ENCODE results near the gene DNASE1. TPM values are rescaled to one million over a fixed set of nuclear protein-coding genes. Genes with fewer than 3 reads are reported as not detected.

The DNASE1 gene
- total and polyA plus RNA-seq, 12 donors = 3.3 to 15.9 (median 7.4) TPM

GRCh38 chr16:3611146-3611975 is 43.1 kb upstream of the DNASE1 start, which contains the start of gene SLX4:
SLX4 (minus strand) TSS chr16:3611606; CDS start chr16:3608964, 2,642 bp downstream.
- Histone ChIP-seq H3K27ac (peak within 1 kb of the TSS; percentile 31 to 96 (median 90)), H3K4me3 (peak within 1 kb of the TSS; percentile 75 to 100 (median 94)), H3K27me3 (no peaks in the 10 kb centered on the region), H3K9me3 (no peaks in the 10 kb centered on the region), H3K36me3 (peaks cover 0 to 23% (median 0%) of the 10 kb centered on the region in 9 donors), H3K4me1 (peaks cover 0 to 34% (median 24%) of the 10 kb centered on the region in 9 donors)
- WGBS, 2 donors = 0% methylated on average over 74 to 86 of the region's 86 CpGs
- TF ChIP-seq CTCF (IDR thresholded peaks at IDR 0.05) = peak in 2 of 9 donors; percentile 5 to 17
- DNase-seq (peak; percentile 85 to 94), ATAC-seq (peak; percentile 92 to 98 (median 96))
- intact Hi-C loops (cut with DNase I) = no loop called here

GRCh38 chr16:3612510-3613466 is 41.7 kb upstream of the DNASE1 start:
- H3K27ac ChIP-seq = peak overlapping the region in 4 of 10 donors; percentile 90 to 96 (median 93)
- peak overlapping the region; percentile 75 to 100 (median 94) for H3K4me3 ChIP-seq
- H3K27me3 ChIP-seq = no peaks in the 10 kb centered on the region
- H3K4me1 ChIP-seq = peaks cover 0 to 34% (median 24%) of the 10 kb centered on the region in 9 donors
- TF ChIP-seq CTCF (IDR thresholded peaks at IDR 0.05) = no peak
- intact Hi-C loops (cut with DNase I) = no loop called here
- ATAC-seq (no peak), DNase-seq (no peak)
- 86 to 92% methylated on average over 29 to 34 of the region's 34 CpGs for WGBS, 2 donors
- H3K9me3 ChIP-seq = no peaks in the 10 kb centered on the region
- H3K36me3 ChIP-seq = peaks cover 0 to 20% (median 0%) of the 10 kb centered on the region in 9 donors

- no peaks in the 10 kb centered on the region for H3K27me3 ChIP-seq
- WGBS, 2 donors = 91 to 93% methylated on average over 3 of the region's 3 CpGs
- no peak overlapping the region for H3K4me3 ChIP-seq
- no peak for TF ChIP-seq CTCF (IDR thresholded peaks at IDR 0.05)
- H3K36me3 ChIP-seq = peaks cover 0 to 15% (median 0%) of the 10 kb centered on the region in 9 donors
- no peaks in the 10 kb centered on the region for H3K9me3 ChIP-seq
- intact Hi-C loops (cut with DNase I) = no loop called here
- DNase-seq = no peak
- ATAC-seq = no peak
- H3K27ac ChIP-seq = no peak overlapping the region
- H3K4me1 ChIP-seq = peaks cover 0 to 11% (median 0%) of the 10 kb centered on the region in 9 donors
Observed at GRCh38 chr16:3618769-3619141, 35.7 kb upstream of the DNASE1 start.

GRCh38 chr16:3623642-3624041 is 30.8 kb upstream of the DNASE1 start:
- no peak overlapping the region for H3K27ac ChIP-seq
- no peak for TF ChIP-seq CTCF (IDR thresholded peaks at IDR 0.05)
- intact Hi-C loops (cut with DNase I) = no loop called here
- H3K9me3 ChIP-seq = no peaks in the 10 kb centered on the region
- H3K27me3 ChIP-seq = no peaks in the 10 kb centered on the region
- H3K36me3 ChIP-seq = no peaks in the 10 kb centered on the region
- no peak for DNase-seq
- no peak for ATAC-seq
- H3K4me3 ChIP-seq = no peak overlapping the region
- H3K4me1 ChIP-seq = peaks cover 0 to 33% (median 0%) of the 10 kb centered on the region in 9 donors
- WGBS, 2 donors = 94 to 95% methylated on average over 3 of the region's 3 CpGs

Data from heart right ventricle (tissue), 16 donors.